HepG2 (cell line): ENCODE results near the gene SPINK7. TPM values are rescaled to one million over a fixed set of nuclear protein-coding genes. Genes with fewer than 3 reads are reported as not detected.

Source experiments
- ATAC-seq: fragments of 200-7000 bp; cut with Tn5 transposase; 3 replicates; pipeline ENCODE4 v1.9.1; 2020; ENCODE audit warnings: mild to moderate bottlenecking, moderate library complexity
- BruUV-seq: library from RNA; stranded (reverse); fragments of 400-500 nt; replicated peaks from 2 replicates; lab custom pipeline; 2021; lab: Mats Ljungman, UMichigan
- CTCF ChIA-PET: fragments of 300-600 bp; formaldehyde crosslinking; extraction: SDS; loops from one replicate; lab custom pipeline; 2021; ENCODE audit warnings: low total read pairs, inconsistent platforms, low intra/inter-chr PET ratio; lab: Yijun Ruan, JAX
- POLR2A ChIA-PET: fragments of 350-600 bp; sonication (Branson Sonifier 250); formaldehyde crosslinking; loops from one replicate; lab custom pipeline; 2020; ENCODE audit warnings: antibody characterized with exemption, inconsistent platforms; lab: Yijun Ruan, JAX
- DNase-seq: peaks from one replicate; pipeline ENCODE4 v3.0.0-alpha.2; 2015; ENCODE audit warnings: low spot score
- FAIRE-seq: peaks from 3 replicates; lab custom pipeline; 2011; peaks lifted over from hg19 to GRCh38; lab: Jason Lieb, UNC
- H2AFZ ChIP-seq: one replicate; pipeline ENCODE4 v1.6.1; 2011; ENCODE audit warnings: low read length, inconsistent platforms
- H3K27ac ChIP-seq: fragments of 300-600 bp; 3 replicates; pipeline ENCODE4 v1.8.0; 2011; ENCODE audit warnings: mixed run types, mild to moderate bottlenecking, mixed read lengths, low read length, inconsistent platforms; ENCODE audit not compliant: insufficient read depth; ENCODE audit errors: extremely low read length
- H3K27me3 ChIP-seq, 2 experiments: fragments of 200-600 bp in 1 of 2; 2 replicates in 1 of 2; 3 replicates in 1 of 2; pipeline versions ENCODE4 v1.6.0 to v1.8.0; 2011; ENCODE audit warnings: low read length in 2 of 2, mild to moderate bottlenecking in 2 of 2, moderate library complexity in 2 of 2, inconsistent platforms in 1 of 2; ENCODE audit not compliant: insufficient read depth in 2 of 2, control insufficient read depth in 1 of 2
- H3K36me3 ChIP-seq, 2 experiments: fragments of 200-600 bp in 1 of 2; replicated peaks in 1 of 2; 2 replicates in 1 of 2; 3 replicates in 1 of 2; pipeline versions ENCODE4 v1.5.1 to v1.8.0; 2011; ENCODE audit warnings: low read length in 2 of 2, inconsistent platforms in 1 of 2; ENCODE audit not compliant: insufficient read depth in 2 of 2, control insufficient read depth in 1 of 2
- H3K4me1 ChIP-seq: 2 replicates; pipeline ENCODE4 v1.5.1; 2012; ENCODE audit warnings: low read length, inconsistent platforms; ENCODE audit not compliant: insufficient read depth
- H3K4me2 ChIP-seq: 2 replicates; pipeline ENCODE4 v1.6.0; 2011; ENCODE audit warnings: low read depth, low read length, inconsistent platforms
- H3K4me3 ChIP-seq, 3 experiments: fragments of 200-600 bp in 1 of 3; sonication (generic), shearing (Covaris generic) in 1 of 3; replicated peaks in 1 of 3; 2 replicates each; pipeline ENCODE4 v1.5.1; 2011 to 2016; ENCODE audit warnings: low read length in 3 of 3, inconsistent platforms in 2 of 3, low read depth in 2 of 3, mild to moderate bottlenecking in 2 of 3, control low read depth in 1 of 3, mixed read lengths in 1 of 3; ENCODE audit not compliant: insufficient read depth in 1 of 3
- H3K79me2 ChIP-seq: one replicate; pipeline ENCODE4 v1.6.1; 2011; ENCODE audit warnings: low read length, inconsistent platforms; ENCODE audit not compliant: insufficient read depth
- H3K9ac ChIP-seq: 2 replicates; pipeline ENCODE4 v1.6.0; 2011; ENCODE audit warnings: mild to moderate bottlenecking, low read depth, low read length, inconsistent platforms; ENCODE audit not compliant: insufficient read depth
- H3K9me3 ChIP-seq: 2 replicates; pipeline ENCODE4 v1.5.1; 2012; ENCODE audit warnings: mild to moderate bottlenecking, low read length
- H4K20me1 ChIP-seq: 2 replicates; pipeline ENCODE4 v1.6.0; 2011; ENCODE audit warnings: inconsistent platforms, mild to moderate bottlenecking, low read length, moderate library complexity; ENCODE audit not compliant: insufficient read depth
- KDM4B ChIP-seq: sonication (generic); formaldehyde crosslinking; IDR thresholded peaks from 2 replicates; pipeline ENCODE4 v1.4.0; 2020; ENCODE audit warnings: missing genetic modification reagents
- KLF13 ChIP-seq: sonication (generic); formaldehyde crosslinking; IDR thresholded peaks from 2 replicates; pipeline ENCODE4 v1.4.0; 2020; ENCODE audit warnings: mild to moderate bottlenecking, missing genetic modification reagents
- MAFF ChIP-seq: IDR thresholded peaks from 2 replicates; pipeline ENCODE4 v1.6.1; 2011; ENCODE audit warnings: low read depth, low read length, improper control_type of control experiment
- RAD51 ChIP-seq: fragments of 450-650 bp; IDR thresholded peaks from 2 replicates; pipeline ENCODE4 v1.6.1; 2016; ENCODE audit warnings: borderline replicate concordance
- TCF7L2 ChIP-seq: IDR thresholded peaks from 2 replicates; pipeline ENCODE4 v1.6.1; 2011; ENCODE audit warnings: mild to moderate bottlenecking, low read depth, low read length, moderate library complexity
- ZNF615 ChIP-seq: sonication (generic); formaldehyde crosslinking; IDR thresholded peaks from 2 replicates; pipeline ENCODE4 v1.5.0; 2020; ENCODE audit warnings: mild to moderate bottlenecking, missing genetic modification reagents, borderline replicate concordance
- in situ Hi-C: cut with HindIII; loops from 2 replicates; pipeline ENCODE4 v1.10.0; 2017; ENCODE audit warnings: low pct_unique_long_range_greater_than_20kb; ENCODE audit not compliant: extremely low pct_ligation_motif_present
- intact Hi-C: fragments of 100-400 bp; cut with micrococcal nuclease; formaldehyde crosslinking; loops from one replicate; pipeline ENCODE4 v1.10.0; 2022; ENCODE audit not compliant: unreplicated experiment
- polyA plus RNA-seq, 8 experiments: library from polyadenylated mRNA; depleted of rRNA in 3 of 8; stranded (reverse) in 7 of 8; unstranded in 1 of 8; fragments of >200 nt; fragmentation: Illumina TruSeq in 4 of 8; extraction: Trizol in 4 of 8; gene quantifications; 2 replicates each; pipeline versions ENCODE4 v1.2.1 to v1.2.3, GENCODE V29; 2011 to 2016; ENCODE audit warnings: low read depth in 4 of 8, missing spikeins in 1 of 8, mixed read lengths in 1 of 8; ENCODE audit not compliant: insufficient read depth in 1 of 8
- total RNA-seq, 5 experiments: library from RNA; depleted of rRNA; stranded (reverse); fragments of >200 nt; fragmentation: Illumina TruSeq; extraction: Trizol; gene quantifications; 2 replicates each; pipeline ENCODE4 v1.2.3, GENCODE V29; 2016; ENCODE audit warnings: low read depth in 1 of 5
- TF ChIP-seq, protein P1 (sequence below): sonication (generic); formaldehyde crosslinking; IDR thresholded peaks from 2 replicates; pipeline ENCODE4 v1.4.0; 2020; ENCODE audit warnings: mild to moderate bottlenecking, missing genetic modification reagents

Gene SPINK7
- total and polyA plus RNA-seq, 2 of the 13 experiments (the other 11 are each of a cell fraction or from before 2014, with no cell fraction given): 0.15 TPM; not detected in 1

GRCh38 chr5:148364343-148364742 lies 52.1 kb downstream of the SPINK7 start:
- TF ChIP-seq RAD51 (no peak), MAFF (no peak), TCF7L2 (no peak), KLF13 (CRISPR knock-in tag) (no peak), KDM4B (CRISPR knock-in tag) (no peak), ZNF615 (CRISPR knock-in tag) (no peak)
- TF ChIP-seq, protein P1, sequence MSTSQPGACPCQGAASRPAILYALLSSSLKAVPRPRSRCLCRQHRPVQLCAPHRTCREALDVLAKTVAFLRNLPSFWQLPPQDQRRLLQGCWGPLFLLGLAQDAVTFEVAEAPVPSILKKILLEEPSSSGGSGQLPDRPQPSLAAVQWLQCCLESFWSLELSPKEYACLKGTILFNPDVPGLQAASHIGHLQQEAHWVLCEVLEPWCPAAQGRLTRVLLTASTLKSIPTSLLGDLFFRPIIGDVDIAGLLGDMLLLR (CRISPR knock-in tag): no peak
- TF ChIP-seq, all 625 proteins: peak for 0
- Histone ChIP-seq H3K27me3 (no peaks in the 10 kb centered on the region; a peak in 1 of 5 replicates), H3K4me2 (no peak overlapping the region), H3K9ac (no peak overlapping the region), H3K4me1 (no peaks in the 10 kb centered on the region), H2AFZ (no peak overlapping the region), H3K27ac (no peak overlapping the region), H3K9me3 (no peaks in the 10 kb centered on the region), H4K20me1 (no peaks in the 10 kb centered on the region), H3K79me2 (no peaks in the 10 kb centered on the region), H3K4me3 (no peak overlapping the region), H3K36me3 (no peaks in the 10 kb centered on the region)
- CTCF ChIA-PET: no interaction called here
- BruUV-seq: no TSS peak
- DNase-seq: no peak
- in situ Hi-C loops: no loop called here
- ATAC-seq: no peak
- FAIRE-seq: no peak
- intact Hi-C loops: no loop called here
- POLR2A ChIA-PET: no interaction called here

Other genes with a start within 250 kb of the SPINK7 start
- not detected in 2 replicates for gene SPINK5, start 248.4 kb upstream of the SPINK7 start, total RNA-seq (2016; rRNA removed; fragmentation: Illumina TruSeq; extraction: Trizol)
- 0.01 and 0.03 TPM in 2 replicates for gene SPINK5, start 248.4 kb upstream of the SPINK7 start, polyA plus RNA-seq (2011; rRNA removed)
- gene SPINK14, start 143.9 kb upstream of the SPINK7 start, total RNA-seq (2016; rRNA removed; fragmentation: Illumina TruSeq; extraction: Trizol): not detected in 2 replicates
- not detected in 2 replicates for gene SPINK14, start 143.9 kb upstream of the SPINK7 start, polyA plus RNA-seq (2011; rRNA removed)
- not detected in 2 replicates for gene SPINK6, start 109.4 kb upstream of the SPINK7 start, total RNA-seq (2016; rRNA removed; fragmentation: Illumina TruSeq; extraction: Trizol)
- gene SPINK6, start 109.4 kb upstream of the SPINK7 start, polyA plus RNA-seq (2011; rRNA removed): not detected in 2 replicates
- not detected in 2 replicates for gene MARCOL, start 73.9 kb upstream of the SPINK7 start, total RNA-seq (2016; rRNA removed; fragmentation: Illumina TruSeq; extraction: Trizol)
- not detected in 2 replicates for gene MARCOL, start 73.9 kb upstream of the SPINK7 start, polyA plus RNA-seq (2011; rRNA removed)
- not detected in 2 replicates for gene SPINK13, start 43.6 kb upstream of the SPINK7 start, total RNA-seq (2016; rRNA removed; fragmentation: Illumina TruSeq; extraction: Trizol)
- not detected in 2 replicates for gene SPINK13, start 43.6 kb upstream of the SPINK7 start, polyA plus RNA-seq (2011; rRNA removed)
- gene SPINK9, start 23.1 kb downstream of the SPINK7 start, total RNA-seq (2016; rRNA removed; fragmentation: Illumina TruSeq; extraction: Trizol): not detected in 2 replicates
- not detected in 2 replicates for gene SPINK9, start 23.1 kb downstream of the SPINK7 start, polyA plus RNA-seq (2011; rRNA removed)
- gene FBXO38, start 71.5 kb downstream of the SPINK7 start, total RNA-seq (2016; rRNA removed; fragmentation: Illumina TruSeq; extraction: Trizol): 35.6 and 35.9 TPM in 2 replicates
- 23.7 and 24.8 TPM in 2 replicates for gene FBXO38, start 71.5 kb downstream of the SPINK7 start, polyA plus RNA-seq (2011; rRNA removed)